PC-9 (cell line): ENCODE results near the gene SPI1. TPM values are rescaled to one million over a fixed set of nuclear protein-coding genes. Genes with fewer than 3 reads are reported as not detected.

Experiments
- BruUV-seq: library from RNA; stranded (reverse); fragments of 400-500 nt; replicated peaks from 2 replicates; lab custom pipeline; 2021; lab: Mats Ljungman, UMichigan
- CTCF ChIA-PET: fragments of 300-600 bp; sonication (Branson Sonifier 250); formaldehyde crosslinking; loops from one replicate; lab custom pipeline; 2022; ENCODE audit warnings: antibody characterized with exemption; lab: Charles Lee
- POLR2A ChIA-PET: fragments of 300-600 bp; sonication (Branson Sonifier 250); formaldehyde crosslinking; loops from one replicate; lab custom pipeline; 2022; ENCODE audit warnings: antibody characterized with exemption; ENCODE audit not compliant: unreplicated experiment; lab: Charles Lee
- DNase-seq, 2 experiments: peaks; one replicate each; pipeline versions ENCODE4 v3.0.0 to v3.0.0-alpha.2; 2015 to 2022; ENCODE audit warnings: mixed read lengths in 1 of 2
- H2AFZ ChIP-seq: fragments of 200-600 bp; sonication (generic); 2 replicates; pipeline ENCODE4 v1.8.1; 2017; ENCODE audit warnings: antibody characterized with exemption
- H3F3A ChIP-seq: fragments of 200-600 bp; sonication (generic); 2 replicates; pipeline ENCODE4 v1.8.1; 2017; ENCODE audit warnings: antibody characterized with exemption, mild to moderate bottlenecking, low read depth; ENCODE audit not compliant: insufficient read depth
- H3K27ac ChIP-seq: fragments of 200-600 bp; sonication (generic); 2 replicates; pipeline ENCODE4 v1.6.1; 2016; ENCODE audit warnings: mixed run types
- H3K27me3 ChIP-seq: fragments of 200-600 bp; sonication (generic); 2 replicates; pipeline ENCODE4 v1.6.1; 2016; ENCODE audit warnings: low read depth, mixed run types; ENCODE audit not compliant: insufficient read depth
- H3K36me3 ChIP-seq: fragments of 200-600 bp; sonication (generic); 2 replicates; pipeline ENCODE4 v1.6.1; 2016; ENCODE audit warnings: low read depth, mixed run types
- H3K4me1 ChIP-seq: fragments of 200-600 bp; sonication (generic); replicated peaks from 2 replicates; pipeline ENCODE4 v1.6.1; 2016; ENCODE audit warnings: mixed run types; ENCODE audit not compliant: insufficient read depth
- H3K4me2 ChIP-seq: fragments of 200-600 bp; sonication (generic); 2 replicates; pipeline ENCODE4 v1.6.1; 2017; ENCODE audit warnings: mixed run types
- H3K4me3 ChIP-seq: fragments of 200-600 bp; sonication (generic); 2 replicates; pipeline ENCODE4 v1.6.1; 2016; ENCODE audit warnings: mixed run types
- H3K79me2 ChIP-seq: fragments of 200-600 bp; sonication (generic); 2 replicates; pipeline ENCODE4 v1.6.1; 2017; ENCODE audit warnings: low read depth, mixed run types
- H3K9me2 ChIP-seq: fragments of 200-600 bp; sonication (generic); 2 replicates; pipeline ENCODE4 v1.8.1; 2017; ENCODE audit warnings: mild to moderate bottlenecking; ENCODE audit not compliant: insufficient read depth
- H3K9me3 ChIP-seq: fragments of 200-600 bp; sonication (generic); 2 replicates; pipeline ENCODE4 v1.8.1; 2016; ENCODE audit warnings: low read depth; ENCODE audit not compliant: insufficient read depth
- H4K20me1 ChIP-seq: fragments of 200-600 bp; sonication (generic); 2 replicates; pipeline ENCODE4 v1.8.1; 2017; ENCODE audit not compliant: insufficient read depth
- EZH2 ChIP-seq: fragments of 200-600 bp; sonication (generic); IDR thresholded peaks from 2 replicates; pipeline ENCODE4 v1.8.0; 2017; ENCODE audit warnings: antibody characterized with exemption, low read depth
- intact Hi-C: fragments of 100-400 bp; cut with micrococcal nuclease; formaldehyde crosslinking; loops from one replicate; pipeline ENCODE4 v1.10.0; 2022; ENCODE audit not compliant: unreplicated experiment
- total RNA-seq: library from RNA; stranded (reverse); gene quantifications from 2 replicates; pipeline ENCODE4 v1.2.3, GENCODE V29; 2021
- TF ChIP-seq, protein P1 (sequence below): fragments of 200-600 bp; sonication (generic); conservative IDR thresholded peaks from 2 replicates; pipeline ENCODE4 v1.6.1; 2017; ENCODE audit warnings: mixed run types, antibody characterized with exemption, mild to moderate bottlenecking, moderate library complexity

The SPI1 gene
- total RNA-seq, 1 experiment from 2014 or later = not detected

DNA sequence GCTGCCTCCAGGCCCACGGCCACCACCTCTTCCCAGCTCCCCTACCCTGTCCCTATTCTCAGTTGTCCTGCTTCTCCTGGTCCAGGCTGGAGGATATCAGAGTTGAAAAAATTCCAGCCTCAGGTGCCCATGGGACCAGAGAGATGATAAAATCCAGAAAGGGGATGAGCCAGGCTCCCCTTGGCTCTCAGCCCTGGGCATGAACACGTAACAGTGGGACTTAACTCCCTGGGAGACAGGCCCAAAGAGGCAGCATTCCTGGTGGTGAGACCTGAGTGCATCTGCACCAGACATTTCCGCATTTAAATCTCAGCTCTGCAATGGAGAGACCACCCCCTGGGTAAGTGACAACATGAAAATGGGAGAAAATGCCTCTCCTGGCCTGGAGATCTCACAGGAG, 19.7 kb upstream of the SPI1 start:
- POLR2A ChIA-PET = no interaction called here
- Histone ChIP-seq H3K27ac (no peak overlapping the region), H3K4me3 (no peak overlapping the region), H3K79me2 (no peaks in the 10 kb centered on the region), H4K20me1 (no peaks in the 10 kb centered on the region), H3K36me3 (no peaks in the 10 kb centered on the region), H3F3A (peaks cover 11% of the 10 kb centered on the region), H3K4me1 (no peaks in the 10 kb centered on the region), H3K9me3 (no peaks in the 10 kb centered on the region), H3K9me2 (no peaks in the 10 kb centered on the region), H2AFZ (no peak overlapping the region), H3K4me2 (no peak overlapping the region), H3K27me3 (no peaks in the 10 kb centered on the region)
- CTCF ChIA-PET = no interaction called here
- intact Hi-C loops = no loop called here
- TF ChIP-seq, protein P1, sequence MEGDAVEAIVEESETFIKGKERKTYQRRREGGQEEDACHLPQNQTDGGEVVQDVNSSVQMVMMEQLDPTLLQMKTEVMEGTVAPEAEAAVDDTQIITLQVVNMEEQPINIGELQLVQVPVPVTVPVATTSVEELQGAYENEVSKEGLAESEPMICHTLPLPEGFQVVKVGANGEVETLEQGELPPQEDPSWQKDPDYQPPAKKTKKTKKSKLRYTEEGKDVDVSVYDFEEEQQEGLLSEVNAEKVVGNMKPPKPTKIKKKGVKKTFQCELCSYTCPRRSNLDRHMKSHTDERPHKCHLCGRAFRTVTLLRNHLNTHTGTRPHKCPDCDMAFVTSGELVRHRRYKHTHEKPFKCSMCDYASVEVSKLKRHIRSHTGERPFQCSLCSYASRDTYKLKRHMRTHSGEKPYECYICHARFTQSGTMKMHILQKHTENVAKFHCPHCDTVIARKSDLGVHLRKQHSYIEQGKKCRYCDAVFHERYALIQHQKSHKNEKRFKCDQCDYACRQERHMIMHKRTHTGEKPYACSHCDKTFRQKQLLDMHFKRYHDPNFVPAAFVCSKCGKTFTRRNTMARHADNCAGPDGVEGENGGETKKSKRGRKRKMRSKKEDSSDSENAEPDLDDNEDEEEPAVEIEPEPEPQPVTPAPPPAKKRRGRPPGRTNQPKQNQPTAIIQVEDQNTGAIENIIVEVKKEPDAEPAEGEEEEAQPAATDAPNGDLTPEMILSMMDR = no peak
- TF ChIP-seq EZH2 = no peak
- no peak for DNase-seq
- BruUV-seq = no TSS peak

- ChIA-PET POLR2A (no interaction called here), CTCF (no interaction called here)
- TF ChIP-seq EZH2 = no peak
- TF ChIP-seq, protein P1 = no peak
- H3K4me1 ChIP-seq = no peaks in the 10 kb centered on the region
- no peak for DNase-seq
- no peaks in the 10 kb centered on the region for H3K36me3 ChIP-seq
- no TSS peak for BruUV-seq
- H2AFZ ChIP-seq = no peak overlapping the region
- H3K9me2 ChIP-seq = no peaks in the 10 kb centered on the region
- no peaks in the 10 kb centered on the region for H3K79me2 ChIP-seq
- no peaks in the 10 kb centered on the region for H3K27me3 ChIP-seq
- no peaks in the 10 kb centered on the region for H4K20me1 ChIP-seq
- H3F3A ChIP-seq = peaks cover 6% of the 10 kb centered on the region; the same call in 1 of the 2 replicates
- H3K27ac ChIP-seq = no peak overlapping the region
- no peaks in the 10 kb centered on the region for H3K9me3 ChIP-seq
- intact Hi-C loops = no loop called here
- no peak overlapping the region for H3K4me3 ChIP-seq
- no peak overlapping the region for H3K4me2 ChIP-seq
These were observed 17.6 kb upstream of the SPI1 start for GRCh38 chr11:47396049-47396320.

- H3K79me2 ChIP-seq = no peaks in the 10 kb centered on the region
- H3K27me3 ChIP-seq = no peaks in the 10 kb centered on the region
- no peak for DNase-seq
- H4K20me1 ChIP-seq = no peaks in the 10 kb centered on the region
- H2AFZ ChIP-seq = no peak overlapping the region
- no TSS peak for BruUV-seq
- CTCF ChIA-PET = no interaction called here
- H3K4me2 ChIP-seq = no peak overlapping the region
- H3K36me3 ChIP-seq = no peaks in the 10 kb centered on the region
- no peak overlapping the region for H3K4me3 ChIP-seq
- H3K9me2 ChIP-seq = no peaks in the 10 kb centered on the region
- intact Hi-C loops = no loop called here
- H3K4me1 ChIP-seq = no peaks in the 10 kb centered on the region
- POLR2A ChIA-PET = no interaction called here
- TF ChIP-seq EZH2 = no peak
- TF ChIP-seq, protein P1 = no peak
- H3K27ac ChIP-seq = no peak overlapping the region
- peaks cover 1% of the 10 kb centered on the region; the same call in 1 of the 2 replicates for H3F3A ChIP-seq
- no peaks in the 10 kb centered on the region for H3K9me3 ChIP-seq
These were observed 17.1 kb upstream of the SPI1 start for GRCh38 chr11:47395223-47396048.
